Mammary epithelial cell (primary cell): Measurements from ENCODE around the gene CREB3L2.

Experiments used
- CTCF ChIP-seq, 2 donors: IDR thresholded peaks in 1 of 2; conservative IDR thresholded peaks in 1 of 2; 2 replicates each; pipeline ENCODE4 v1.5.1; 2011 to 2012; ENCODE audit warnings: inconsistent platforms in 2 of 2, low read length in 2 of 2, mild to moderate bottlenecking in 2 of 2, control low read depth in 1 of 2, low read depth in 1 of 2; ENCODE audit not compliant: insufficient read depth in 1 of 2; ENCODE audit errors: extremely low read depth in 1 of 2
- EZH2 ChIP-seq: IDR thresholded peaks from 2 replicates; pipeline ENCODE4 v1.6.1; 2012; ENCODE audit warnings: low read length, inconsistent platforms, borderline replicate concordance

- no peak for TF ChIP-seq CTCF (conservative IDR thresholded peaks at IDR 0.05 in 1 of 2, IDR thresholded peaks at IDR 0.05 in 1 of 2; ENCODE audit: extremely low read depth in 1 of 2, insufficient read depth in 1 of 2, low read depth in 1 of 2, low read length in 2 of 2)
- no peak for TF ChIP-seq EZH2
Observed at GRCh38 chr7:137987563-137987962, 14.3 kb downstream of the CREB3L2 start.
